HepG2 (cell line): Measurements from ENCODE around the gene PPP1R16B. TPM values are rescaled to one million over a fixed set of nuclear protein-coding genes. Genes with fewer than 3 reads are reported as not detected.

ENCODE experiments used
- ATAC-seq: fragments of 200-7000 bp; cut with Tn5 transposase; 3 replicates; pipeline ENCODE4 v1.9.1; 2020; ENCODE audit warnings: mild to moderate bottlenecking, moderate library complexity
- BruUV-seq: library from RNA; stranded (reverse); fragments of 400-500 nt; replicated peaks from 2 replicates; lab custom pipeline; 2021; lab: Mats Ljungman, UMichigan
- CTCF ChIA-PET: fragments of 300-600 bp; formaldehyde crosslinking; extraction: SDS; loops from one replicate; lab custom pipeline; 2021; ENCODE audit warnings: low total read pairs, inconsistent platforms, low intra/inter-chr PET ratio; lab: Yijun Ruan, JAX
- POLR2A ChIA-PET: fragments of 350-600 bp; sonication (Branson Sonifier 250); formaldehyde crosslinking; loops from one replicate; lab custom pipeline; 2020; ENCODE audit warnings: antibody characterized with exemption, inconsistent platforms; lab: Yijun Ruan, JAX
- DNase-seq: peaks from one replicate; pipeline ENCODE4 v3.0.0-alpha.2; 2015; ENCODE audit warnings: low spot score
- FAIRE-seq: peaks from 3 replicates; lab custom pipeline; 2011; peaks lifted over from hg19 to GRCh38; lab: Jason Lieb, UNC
- H2AFZ ChIP-seq: one replicate; pipeline ENCODE4 v1.6.1; 2011; ENCODE audit warnings: low read length, inconsistent platforms
- H3K27ac ChIP-seq: fragments of 300-600 bp; 3 replicates; pipeline ENCODE4 v1.8.0; 2011; ENCODE audit warnings: mixed run types, mild to moderate bottlenecking, mixed read lengths, low read length, inconsistent platforms; ENCODE audit not compliant: insufficient read depth; ENCODE audit errors: extremely low read length
- H3K27me3 ChIP-seq, 2 experiments: fragments of 200-600 bp in 1 of 2; 2 replicates in 1 of 2; 3 replicates in 1 of 2; pipeline versions ENCODE4 v1.6.0 to v1.8.0; 2011; ENCODE audit warnings: low read length in 2 of 2, mild to moderate bottlenecking in 2 of 2, moderate library complexity in 2 of 2, inconsistent platforms in 1 of 2; ENCODE audit not compliant: insufficient read depth in 2 of 2, control insufficient read depth in 1 of 2
- H3K36me3 ChIP-seq, 2 experiments: fragments of 200-600 bp in 1 of 2; replicated peaks in 1 of 2; 2 replicates in 1 of 2; 3 replicates in 1 of 2; pipeline versions ENCODE4 v1.5.1 to v1.8.0; 2011; ENCODE audit warnings: low read length in 2 of 2, inconsistent platforms in 1 of 2; ENCODE audit not compliant: insufficient read depth in 2 of 2, control insufficient read depth in 1 of 2
- H3K4me1 ChIP-seq: 2 replicates; pipeline ENCODE4 v1.5.1; 2012; ENCODE audit warnings: low read length, inconsistent platforms; ENCODE audit not compliant: insufficient read depth
- H3K4me2 ChIP-seq: 2 replicates; pipeline ENCODE4 v1.6.0; 2011; ENCODE audit warnings: low read depth, low read length, inconsistent platforms
- H3K4me3 ChIP-seq, 3 experiments: fragments of 200-600 bp in 1 of 3; sonication (generic), shearing (Covaris generic) in 1 of 3; replicated peaks in 1 of 3; 2 replicates each; pipeline ENCODE4 v1.5.1; 2011 to 2016; ENCODE audit warnings: low read length in 3 of 3, inconsistent platforms in 2 of 3, low read depth in 2 of 3, mild to moderate bottlenecking in 2 of 3, control low read depth in 1 of 3, mixed read lengths in 1 of 3; ENCODE audit not compliant: insufficient read depth in 1 of 3
- H3K79me2 ChIP-seq: one replicate; pipeline ENCODE4 v1.6.1; 2011; ENCODE audit warnings: low read length, inconsistent platforms; ENCODE audit not compliant: insufficient read depth
- H3K9ac ChIP-seq: 2 replicates; pipeline ENCODE4 v1.6.0; 2011; ENCODE audit warnings: mild to moderate bottlenecking, low read depth, low read length, inconsistent platforms; ENCODE audit not compliant: insufficient read depth
- H3K9me3 ChIP-seq: 2 replicates; pipeline ENCODE4 v1.5.1; 2012; ENCODE audit warnings: mild to moderate bottlenecking, low read length
- H4K20me1 ChIP-seq: 2 replicates; pipeline ENCODE4 v1.6.0; 2011; ENCODE audit warnings: inconsistent platforms, mild to moderate bottlenecking, low read length, moderate library complexity; ENCODE audit not compliant: insufficient read depth
- EED ChIP-seq: sonication (generic); formaldehyde crosslinking; IDR thresholded peaks from 2 replicates; pipeline ENCODE4 v1.5.0; 2020; ENCODE audit warnings: mild to moderate bottlenecking, missing genetic modification reagents
- ESRRA ChIP-seq: sonication (generic); formaldehyde crosslinking; IDR thresholded peaks from 2 replicates; pipeline ENCODE4 v1.5.1; 2020; ENCODE audit warnings: mild to moderate bottlenecking, low read depth, missing genetic modification reagents
- HIVEP1 ChIP-seq: sonication (generic); formaldehyde crosslinking; IDR thresholded peaks from 2 replicates; pipeline ENCODE4 v1.4.0; 2020; ENCODE audit warnings: mild to moderate bottlenecking, missing genetic modification reagents
- HNRNPUL1 ChIP-seq: fragments of 200-400 bp; formaldehyde crosslinking; IDR thresholded peaks from 2 replicates; pipeline ENCODE4 v1.6.1; 2017; ENCODE audit warnings: low read depth, mild to moderate bottlenecking, low read length, moderate library complexity
- MAFG ChIP-seq: sonication (generic); formaldehyde crosslinking; IDR thresholded peaks from 2 replicates; pipeline ENCODE4 v1.5.1; 2020; ENCODE audit warnings: mild to moderate bottlenecking, missing genetic modification reagents
- NFATC3 ChIP-seq: sonication (generic); formaldehyde crosslinking; IDR thresholded peaks from 2 replicates; pipeline ENCODE4 v1.5.1; 2020; ENCODE audit warnings: mild to moderate bottlenecking, missing genetic modification reagents
- NFRKB ChIP-seq: fragments of 450-650 bp; IDR thresholded peaks from 2 replicates; pipeline ENCODE4 v1.6.1; 2017
- ONECUT2 ChIP-seq: sonication (generic); formaldehyde crosslinking; IDR thresholded peaks from 2 replicates; pipeline ENCODE4 v1.4.0; 2020; ENCODE audit warnings: missing genetic modification reagents
- TBP ChIP-seq: sonication (generic); formaldehyde crosslinking; IDR thresholded peaks from 2 replicates; pipeline ENCODE4 v1.5.0; 2020; ENCODE audit warnings: missing genetic modification reagents
- ZNF768 ChIP-seq: sonication (generic); formaldehyde crosslinking; IDR thresholded peaks from 2 replicates; pipeline ENCODE4 v1.4.0; 2020; ENCODE audit warnings: missing genetic modification reagents
- WGBS: methylation state at CpG from one replicate; pipeline ENCODE4 v1.1.6; 2017; ENCODE audit warnings: low lambda C conversion rate; 5-methylcytosine and 5-hydroxymethylcytosine counted together
- in situ Hi-C: cut with HindIII; loops from 2 replicates; pipeline ENCODE4 v1.10.0; 2017; ENCODE audit warnings: low pct_unique_long_range_greater_than_20kb; ENCODE audit not compliant: extremely low pct_ligation_motif_present
- intact Hi-C: fragments of 100-400 bp; cut with micrococcal nuclease; formaldehyde crosslinking; loops from one replicate; pipeline ENCODE4 v1.10.0; 2022; ENCODE audit not compliant: unreplicated experiment
- polyA plus RNA-seq, 8 experiments: library from polyadenylated mRNA; depleted of rRNA in 3 of 8; stranded (reverse) in 7 of 8; unstranded in 1 of 8; fragments of >200 nt; fragmentation: Illumina TruSeq in 4 of 8; extraction: Trizol in 4 of 8; gene quantifications; 2 replicates each; pipeline versions ENCODE4 v1.2.1 to v1.2.3, GENCODE V29; 2011 to 2016; ENCODE audit warnings: low read depth in 4 of 8, missing spikeins in 1 of 8, mixed read lengths in 1 of 8; ENCODE audit not compliant: insufficient read depth in 1 of 8
- total RNA-seq, 5 experiments: library from RNA; depleted of rRNA; stranded (reverse); fragments of >200 nt; fragmentation: Illumina TruSeq; extraction: Trizol; gene quantifications; 2 replicates each; pipeline ENCODE4 v1.2.3, GENCODE V29; 2016; ENCODE audit warnings: low read depth in 1 of 5
- TF ChIP-seq, protein P1 (sequence below): sonication (generic); formaldehyde crosslinking; IDR thresholded peaks from 2 replicates; pipeline ENCODE4 v1.4.0; 2020; ENCODE audit warnings: missing genetic modification reagents

PPP1R16B gene
- total and polyA plus RNA-seq, 2 of the 13 experiments (the other 11 are each of a cell fraction or from before 2014, with no cell fraction given) = 0.02 to 0.11 TPM

DNA sequence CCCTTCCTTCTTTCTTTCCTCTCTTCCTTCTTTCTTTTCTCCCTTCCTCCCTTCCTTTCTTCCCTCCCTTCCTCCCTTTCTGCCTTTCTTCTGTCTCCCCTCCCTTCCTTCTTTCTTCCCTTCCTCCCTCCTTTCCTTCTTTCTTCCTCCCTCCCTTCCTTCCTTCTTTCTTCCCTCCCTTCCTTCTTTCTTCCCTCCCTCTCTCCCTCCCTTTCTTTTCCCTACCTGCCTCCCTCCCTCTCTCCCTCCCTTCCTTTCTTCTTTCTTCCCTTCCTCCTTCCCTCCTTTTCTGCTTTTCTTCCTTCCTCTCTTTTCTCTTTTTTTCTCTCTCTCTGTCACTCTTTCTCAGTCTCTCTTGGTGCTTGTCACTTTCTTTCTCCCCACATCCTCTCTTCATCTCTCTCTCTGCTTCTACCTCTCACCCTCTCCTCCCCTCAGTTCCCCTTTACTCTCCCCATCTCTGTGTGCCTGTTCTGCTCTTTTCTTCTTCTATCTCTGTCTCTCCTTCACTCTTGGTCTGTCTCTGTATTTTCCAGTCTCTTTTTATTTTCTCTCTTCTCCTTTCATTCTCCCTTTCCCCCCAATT is 90.6 kb downstream of the PPP1R16B start (continued):
- TF ChIP-seq ZNF768 (no peak), MAFG (CRISPR knock-in tag) (no peak)
- TF ChIP-seq, protein P1, sequence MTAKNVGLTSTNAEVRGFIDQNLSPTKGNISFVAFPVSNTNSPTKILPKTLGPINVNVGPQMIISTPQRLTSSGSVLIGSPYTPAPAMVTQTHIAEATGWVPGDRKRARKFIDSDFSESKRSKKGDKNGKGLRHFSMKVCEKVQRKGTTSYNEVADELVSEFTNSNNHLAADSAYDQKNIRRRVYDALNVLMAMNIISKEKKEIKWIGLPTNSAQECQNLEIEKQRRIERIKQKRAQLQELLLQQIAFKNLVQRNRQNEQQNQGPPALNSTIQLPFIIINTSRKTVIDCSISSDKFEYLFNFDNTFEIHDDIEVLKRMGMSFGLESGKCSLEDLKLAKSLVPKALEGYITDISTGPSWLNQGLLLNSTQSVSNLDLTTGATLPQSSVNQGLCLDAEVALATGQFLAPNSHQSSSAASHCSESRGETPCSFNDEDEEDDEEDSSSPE (CRISPR knock-in tag) = no peak

- TF ChIP-seq HIVEP1 (CRISPR knock-in tag) (no peak), HNRNPUL1 (no peak), EED (CRISPR knock-in tag) (no peak), NFRKB (no peak), ESRRA (CRISPR knock-in tag) (no peak), NFATC3 (CRISPR knock-in tag) (no peak), ONECUT2 (no peak), TBP (no peak)
- TF ChIP-seq, all 625 proteins: peak for 0
- H3K4me3 ChIP-seq = no peak overlapping the region
- WGBS = 57% methylated on average over 4 of the region's 4 CpGs
- H2AFZ ChIP-seq = no peak overlapping the region
- H3K4me2 ChIP-seq = no peak overlapping the region
- CTCF ChIA-PET = interaction anchor here (0.8 kb wide), 1 partner anchor 254 kb away, joined by 3 read pairs; no protein-coding TSS in a partner anchor
- FAIRE-seq (no peak), DNase-seq (no peak), ATAC-seq (no peak)
- BruUV-seq = no TSS peak
- no peaks in the 10 kb centered on the region for H4K20me1 ChIP-seq
- in situ Hi-C loops = no loop called here
- H3K27me3 ChIP-seq = peaks cover 6 to 18% of the 10 kb centered on the region in 2 experiments; a peak in 4 of 5 replicates
- no peak overlapping the region for H3K27ac ChIP-seq
- no peaks in the 10 kb centered on the region for H3K79me2 ChIP-seq
- H3K36me3 ChIP-seq = no peaks in the 10 kb centered on the region
- no peak overlapping the region for H3K9ac ChIP-seq
- H3K9me3 ChIP-seq = no peaks in the 10 kb centered on the region
- intact Hi-C loops = loop anchor here (10.0 kb wide), 1 partner anchor 102 kb away; no protein-coding TSS in a partner anchor
- POLR2A ChIA-PET = no interaction called here
- H3K4me1 ChIP-seq = peaks cover 10% of the 10 kb centered on the region
Measured at GRCh38 chr20:38897267-38897666, 91.8 kb downstream of the PPP1R16B start.
